GM18498 (cell line): ENCODE data around the gene BAZ1A.

Source experiments
- ATAC-seq: cut with Tn5 transposase; IDR thresholded peaks from one replicate; pipeline ENCODE4 v1.9.1; 2021; ENCODE audit warnings: mild to moderate bottlenecking, moderate library complexity; ENCODE audit not compliant: unreplicated experiment

Gene BAZ1A

GRCh38 chr14:34875031-34875922 is at the start of gene BAZ1A:
TSS of gene BAZ1A (minus strand) at chr14:34875360. CDS start at chr14:34874604, 756 bp downstream.
- ATAC-seq: peak; percentile 37

DNA sequence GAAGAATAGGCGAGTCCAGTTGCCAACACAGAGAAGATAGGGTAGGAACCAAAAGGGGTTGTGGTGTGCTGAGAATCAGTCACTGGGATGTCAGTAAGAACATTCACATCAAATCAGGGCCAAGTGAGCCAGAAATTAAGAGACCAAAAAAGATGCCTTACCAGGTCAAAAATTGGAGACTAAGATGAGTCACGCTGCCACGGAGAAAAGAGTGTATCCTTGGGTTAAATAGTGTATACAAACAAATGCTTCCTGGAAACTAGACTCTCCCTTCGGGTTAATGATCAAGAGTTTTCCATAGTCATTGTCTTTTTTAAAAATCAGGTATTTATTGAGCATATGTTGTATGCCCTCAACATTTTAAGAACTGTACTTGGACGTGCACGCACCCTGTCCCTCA is 45.2 kb upstream of the BAZ1A start:
- ATAC-seq: no peak

DNA sequence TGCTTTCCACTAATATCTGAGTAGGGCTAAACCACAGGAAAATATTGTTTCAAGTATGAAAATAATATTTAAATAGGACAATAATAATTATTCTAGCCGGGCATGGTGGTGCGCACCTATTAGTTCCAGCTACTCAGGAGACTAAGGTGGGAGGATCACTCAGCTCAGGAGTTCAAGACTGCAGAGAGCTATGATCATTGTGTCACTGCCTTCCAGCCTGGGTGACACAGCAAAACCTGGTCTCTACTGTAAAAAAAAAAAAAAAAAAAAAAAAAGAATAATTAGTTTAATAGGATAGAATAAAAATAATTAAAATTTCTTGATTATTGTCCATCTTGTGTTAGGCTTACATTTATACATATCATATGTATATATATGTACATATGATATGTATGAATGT is 38.5 kb upstream of the BAZ1A start:
- no peak for ATAC-seq

DNA sequence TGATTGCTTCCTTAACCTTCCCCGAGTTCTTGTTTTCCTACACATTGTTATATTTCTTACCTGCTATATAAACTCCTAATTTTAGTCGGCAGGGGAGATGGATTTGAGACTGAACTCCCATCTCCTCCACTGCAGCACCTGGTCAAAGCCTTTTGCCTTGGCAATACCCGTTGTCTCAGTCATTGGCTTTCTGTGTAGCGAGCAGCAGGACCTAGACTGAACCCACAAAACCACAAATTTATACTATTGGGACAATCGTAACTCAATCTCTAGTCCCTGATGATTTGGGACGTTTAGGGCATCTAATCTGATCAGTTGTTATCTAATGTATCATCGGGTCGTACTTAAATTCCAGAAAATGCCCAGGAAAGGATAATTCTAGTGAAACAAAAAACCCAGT is 37.8 kb upstream of the BAZ1A start:
- no peak for ATAC-seq

DNA sequence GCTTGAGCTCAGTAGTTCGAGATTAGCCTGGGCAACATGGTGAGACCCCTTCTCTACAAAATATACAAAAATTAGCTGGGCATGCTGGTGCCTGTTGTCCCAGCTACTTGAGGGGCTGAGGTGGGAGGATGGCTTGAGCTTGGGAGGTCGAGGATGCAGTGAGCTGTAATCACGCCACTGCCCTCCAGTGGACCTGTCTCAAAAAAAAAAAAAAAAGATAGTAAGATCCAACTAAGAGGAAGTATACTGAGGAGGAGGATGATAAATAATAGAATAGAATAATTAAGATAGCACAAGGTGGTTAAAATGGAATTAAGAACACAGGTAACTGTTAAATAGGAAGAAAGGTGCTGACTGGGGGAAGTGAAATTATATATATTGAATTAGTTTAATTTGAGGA is 37.0 kb upstream of the BAZ1A start:
- no peak for ATAC-seq

DNA sequence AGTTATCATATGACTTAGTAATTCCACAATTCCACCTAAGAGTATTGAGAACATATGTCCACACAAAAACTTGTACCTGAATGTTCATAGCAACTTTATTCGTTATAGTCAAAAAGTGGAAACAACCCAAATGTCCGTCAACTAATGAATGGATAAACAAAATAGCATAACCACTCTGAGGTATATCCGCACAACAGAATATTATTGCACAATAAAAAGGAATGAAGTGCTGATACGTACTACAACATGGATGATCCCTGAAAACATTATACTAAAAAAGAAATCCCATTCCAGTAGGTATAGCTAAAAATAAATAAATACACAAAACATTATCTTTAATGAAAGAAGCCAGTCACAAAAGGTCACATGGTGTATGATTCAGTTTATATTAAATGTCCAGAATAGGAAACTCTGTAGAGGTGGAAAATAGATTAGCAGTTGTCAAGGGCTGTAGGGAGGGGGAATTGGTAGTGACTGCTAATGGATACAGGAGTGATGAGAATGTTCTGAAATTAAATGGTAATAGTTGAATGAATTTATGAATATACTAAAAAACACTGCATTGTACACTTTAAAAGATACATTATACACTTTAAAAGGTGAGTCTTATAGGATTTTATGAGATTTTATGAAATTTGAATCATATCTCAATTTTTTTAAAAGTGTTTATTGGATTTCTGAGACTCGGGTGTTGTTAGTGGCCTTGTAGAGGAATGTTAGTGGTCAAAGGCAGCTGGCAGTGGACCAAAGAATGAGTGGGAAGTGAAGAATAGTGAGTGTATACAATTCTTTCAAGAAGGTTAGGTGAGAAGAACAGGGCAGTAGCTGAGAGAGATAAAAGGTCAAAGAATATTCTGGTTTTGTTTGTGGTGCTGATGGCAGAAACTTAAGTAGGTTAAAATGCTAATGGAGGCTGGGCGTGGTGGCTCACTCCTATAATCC is 36.3 kb upstream of the BAZ1A start:
- no peak for ATAC-seq

GRCh38 chr14:34906287-34906686 is 31.1 kb upstream of the BAZ1A start:
- ATAC-seq: no peak

GRCh38 chr14:34895277-34895676 is 20.1 kb upstream of the BAZ1A start:
- ATAC-seq: no peak

DNA sequence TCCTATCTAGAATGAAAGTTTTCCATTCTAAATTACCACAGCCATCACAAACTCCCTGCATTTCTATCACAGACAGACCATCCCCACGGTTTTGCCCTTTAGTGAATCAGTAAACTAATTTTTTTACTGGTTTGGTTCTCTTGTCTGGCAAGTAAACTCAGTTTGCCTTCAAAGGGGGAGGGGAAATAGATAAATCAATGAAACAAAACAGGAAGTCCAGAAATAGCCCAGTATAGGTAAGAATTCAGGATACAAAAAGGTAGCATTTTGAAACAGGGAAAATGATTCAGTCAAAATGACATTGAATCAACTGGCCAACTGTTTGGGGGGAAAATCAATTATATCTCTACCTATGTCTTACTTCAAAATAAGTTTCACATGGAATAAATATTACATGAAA is 15.8 kb upstream of the BAZ1A start:
- ATAC-seq: no peak

- no peak for ATAC-seq
These were observed 13.0 kb upstream of the BAZ1A start for GRCh38 chr14:34888186-34888585.

DNA sequence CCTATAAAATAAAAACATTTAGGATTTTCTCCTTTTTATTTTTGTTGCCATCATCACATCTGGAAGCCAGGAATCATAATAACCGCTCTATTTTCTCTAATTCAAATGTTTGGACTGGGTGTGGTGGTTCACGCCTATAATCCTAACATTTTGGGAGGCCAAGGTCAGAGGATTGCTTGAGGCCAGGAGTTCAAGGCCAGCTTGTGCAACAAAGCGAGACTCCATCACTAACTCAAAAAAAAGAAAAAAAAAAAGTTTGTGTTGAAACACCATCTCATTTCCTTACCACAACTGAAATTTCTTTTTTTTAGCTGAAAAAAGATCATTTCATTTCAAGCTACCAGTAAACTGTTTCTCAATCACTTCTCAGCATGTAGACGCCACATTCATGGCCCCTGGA is 8.8 kb upstream of the BAZ1A start:
- no peak for ATAC-seq

GRCh38 chr14:34874386-34875030 is 652 bp downstream of the BAZ1A start:
- peak; percentile 33 for ATAC-seq

DNA sequence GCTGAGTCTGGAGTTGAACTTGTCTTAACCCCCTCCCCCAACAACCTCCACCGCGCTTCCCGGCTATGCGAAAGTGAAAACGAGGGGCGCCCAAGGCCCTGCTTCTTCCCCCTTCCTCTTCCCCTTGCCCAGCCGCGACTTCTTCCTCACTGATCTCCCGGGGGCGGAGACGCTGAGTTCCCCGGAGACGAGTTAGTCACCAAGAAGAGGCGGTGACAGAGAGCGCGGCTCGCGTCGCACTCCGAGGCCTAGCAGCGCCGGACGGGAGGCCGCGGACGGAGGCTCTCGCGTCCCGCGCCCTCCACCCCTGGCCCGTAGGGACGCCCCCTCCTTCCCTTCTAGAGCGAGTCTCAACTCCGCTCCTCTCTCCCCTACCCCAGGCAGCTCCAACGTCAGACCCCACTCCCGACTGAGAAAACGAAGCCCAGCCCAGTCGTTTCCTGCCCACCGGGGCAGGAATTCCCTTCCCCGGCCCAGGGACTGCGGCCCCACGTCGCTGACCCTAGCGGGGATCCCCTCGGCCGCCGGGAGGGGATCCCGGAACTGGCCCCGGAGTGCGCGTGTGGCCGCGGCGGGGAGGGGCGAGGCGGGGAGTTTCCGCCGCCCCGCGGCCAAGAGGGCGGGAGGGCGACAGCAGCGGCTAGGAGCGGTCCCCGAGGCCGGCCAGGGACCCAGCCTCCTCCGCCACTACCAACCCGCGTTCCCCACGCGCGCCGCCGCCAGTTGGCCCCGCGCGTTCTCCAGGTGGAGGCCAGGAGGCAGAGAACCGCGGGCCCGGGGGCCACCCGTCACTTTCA is 1.4 kb downstream of the BAZ1A start:
- ATAC-seq: peak; percentile 68

- peak; percentile 5 for ATAC-seq
These were observed 2.2 kb downstream of the BAZ1A start for GRCh38 chr14:34872822-34873588.

- no peak for ATAC-seq
These were observed 8.0 kb downstream of the BAZ1A start for GRCh38 chr14:34867199-34867598.

DNA sequence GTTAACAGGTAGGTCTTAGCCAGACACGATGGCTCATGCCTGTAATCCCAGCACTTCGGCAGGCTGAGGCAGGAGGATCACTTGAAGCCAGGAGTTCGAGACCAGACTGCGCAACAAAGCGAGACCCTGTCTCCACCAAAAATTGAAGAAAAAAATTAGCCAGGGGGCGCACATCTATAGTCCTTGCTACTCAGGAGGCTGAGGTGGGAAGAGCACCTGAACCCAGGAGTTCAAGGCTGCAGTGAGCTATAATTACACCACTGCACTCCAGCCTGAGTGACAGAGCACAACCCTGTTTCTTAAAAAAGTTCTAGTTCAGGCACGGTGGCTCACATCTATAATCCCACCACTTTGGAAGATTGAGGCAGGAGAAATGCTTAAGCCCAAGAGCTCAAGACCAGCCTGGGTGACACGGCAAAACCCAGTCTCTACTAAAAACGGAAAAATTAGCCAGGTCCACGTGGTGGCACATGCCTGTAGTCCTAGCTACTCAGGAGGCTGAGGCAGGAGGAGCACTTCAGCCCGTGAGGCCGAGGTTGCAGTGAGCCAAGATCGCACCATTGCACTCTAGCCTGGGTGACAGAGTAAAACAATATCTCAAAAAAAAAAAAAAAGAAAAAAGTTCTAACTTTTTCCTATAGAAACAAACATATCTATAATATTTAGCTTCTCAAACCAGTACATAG is 9.1 kb downstream of the BAZ1A start:
- no peak for ATAC-seq

GRCh38 chr14:34863844-34864243 is 11.3 kb downstream of the BAZ1A start:
- no peak for ATAC-seq

GRCh38 chr14:34858765-34859164 is 16.4 kb downstream of the BAZ1A start:
- ATAC-seq: no peak
